Activated naive CD8-positive, alpha-beta T cell treated with anti-CD3 and anti-CD28 coated beads for 36 hours (primary cell): Measurements from ENCODE around the gene MXRA7. TPM values are rescaled to one million over a fixed set of nuclear protein-coding genes. Genes with fewer than 3 reads are reported as not detected.
"Not testable (repeated sequence)": the region's sequence is repeated elsewhere in the genome, so short reads cannot be mapped to it uniquely, and the experiment has no call there.

Experiments
- DNase-seq: peaks from one replicate; pipeline ENCODE4 v3.0.0; 2021
- H3K27ac Mint-ChIP-seq: one replicate; pipeline ENCODE4 v1.8.0; 2022; ENCODE audit warnings: mild to moderate bottlenecking, moderate library complexity, mixed read lengths
- H3K27me3 Mint-ChIP-seq: one replicate; pipeline ENCODE4 v1.8.0; 2022; ENCODE audit warnings: mild to moderate bottlenecking, mixed read lengths
- H3K36me3 Mint-ChIP-seq: one replicate; pipeline ENCODE4 v1.8.0; 2021; ENCODE audit warnings: mild to moderate bottlenecking, mixed read lengths
- H3K4me1 Mint-ChIP-seq: one replicate; pipeline ENCODE4 v1.8.0; 2021; ENCODE audit warnings: mixed read lengths
- H3K4me3 Mint-ChIP-seq: one replicate; pipeline ENCODE4 v1.8.0; 2022; ENCODE audit warnings: mild to moderate bottlenecking, moderate library complexity, mixed read lengths
- H3K9me3 Mint-ChIP-seq: one replicate; pipeline ENCODE4 v1.8.0; 2022; ENCODE audit warnings: mixed read lengths
- total RNA-seq, 2 experiments: library from RNA; stranded (reverse); gene quantifications; one replicate each; pipeline ENCODE4 v1.2.3, GENCODE V29; 2021

Gene MXRA7
- total RNA-seq, 2 experiments from 2014 or later: 13.7 to 14.8 TPM

GRCh38 chr17:76714336-76714735 is 3.6 kb upstream of the MXRA7 start:
- Mint-ChIP-seq H3K27me3 (no peaks in the 10 kb centered on the region), H3K27ac (peak overlapping the region; percentile 98), H3K4me3 (no peak overlapping the region), H3K4me1 (peaks cover 47% of the 10 kb centered on the region), H3K36me3 (peaks cover 35% of the 10 kb centered on the region), H3K9me3 (no peaks in the 10 kb centered on the region)
- DNase-seq: no peak

GRCh38 chr17:76713765-76714164 is 3.0 kb upstream of the MXRA7 start:
- Mint-ChIP-seq H3K36me3 (peaks cover 32% of the 10 kb centered on the region), H3K27me3 (no peaks in the 10 kb centered on the region), H3K27ac (peak overlapping the region; percentile 1), H3K9me3 (no peaks in the 10 kb centered on the region), H3K4me3 (no peak overlapping the region), H3K4me1 (peaks cover 47% of the 10 kb centered on the region)
- no peak for DNase-seq

- not testable (repeated sequence) for H3K27me3 Mint-ChIP-seq, H3K9me3 Mint-ChIP-seq, DNase-seq, H3K4me3 Mint-ChIP-seq, H3K27ac Mint-ChIP-seq
- Mint-ChIP-seq H3K4me1 (peaks cover 48% of the 10 kb centered on the region), H3K36me3 (peaks cover 27% of the 10 kb centered on the region)
Measured at GRCh38 chr17:76712321-76712720, 1.6 kb upstream of the MXRA7 start.

GRCh38 chr17:76709951-76710862 is 558 bp downstream of the MXRA7 start:
- H3K4me3 Mint-ChIP-seq: peak overlapping the region; percentile 69
- H3K36me3 Mint-ChIP-seq: peaks cover 10% of the 10 kb centered on the region
- not testable (repeated sequence) for H3K27me3 Mint-ChIP-seq, H3K9me3 Mint-ChIP-seq, H3K27ac Mint-ChIP-seq
- peak; percentile 31 for DNase-seq
- H3K4me1 Mint-ChIP-seq: peaks cover 29% of the 10 kb centered on the region

- peaks cover 23% of the 10 kb centered on the region for H3K4me1 Mint-ChIP-seq
- H3K36me3 Mint-ChIP-seq: peaks cover 5% of the 10 kb centered on the region
- H3K27me3 Mint-ChIP-seq: no peaks in the 10 kb centered on the region
- no peak for DNase-seq
- H3K4me3 Mint-ChIP-seq: peak overlapping the region; percentile 69
- H3K9me3 Mint-ChIP-seq: no peaks in the 10 kb centered on the region
- H3K27ac Mint-ChIP-seq: no peak overlapping the region
Measured at GRCh38 chr17:76709077-76709950, 1.5 kb downstream of the MXRA7 start.

- Mint-ChIP-seq H3K4me1 (peaks cover 12% of the 10 kb centered on the region), H3K27ac (no peak overlapping the region), H3K9me3 (no peaks in the 10 kb centered on the region), H3K27me3 (no peaks in the 10 kb centered on the region), H3K36me3 (no peaks in the 10 kb centered on the region), H3K4me3 (no peak overlapping the region)
- DNase-seq: no peak
Measured at GRCh38 chr17:76707985-76708807, 2.6 kb downstream of the MXRA7 start.

- no peak for DNase-seq
- Mint-ChIP-seq H3K9me3 (no peaks in the 10 kb centered on the region), H3K4me1 (peaks cover 8% of the 10 kb centered on the region), H3K27ac (no peak overlapping the region), H3K27me3 (no peaks in the 10 kb centered on the region), H3K4me3 (no peak overlapping the region), H3K36me3 (no peaks in the 10 kb centered on the region)
Measured at GRCh38 chr17:76706817-76707216, 3.9 kb downstream of the MXRA7 start.

GRCh38 chr17:76704805-76705204 is 6.0 kb downstream of the MXRA7 start:
- DNase-seq: no peak
- Mint-ChIP-seq H3K27me3 (no peaks in the 10 kb centered on the region), H3K9me3 (no peaks in the 10 kb centered on the region), H3K27ac (no peak overlapping the region), H3K36me3 (no peaks in the 10 kb centered on the region), H3K4me3 (no peak overlapping the region), H3K4me1 (peaks cover 6% of the 10 kb centered on the region)

GRCh38 chr17:76702941-76703637 is 7.7 kb downstream of the MXRA7 start:
- H3K4me1 Mint-ChIP-seq: no peaks in the 10 kb centered on the region
- H3K27me3 Mint-ChIP-seq: no peaks in the 10 kb centered on the region
- DNase-seq: no peak
- H3K4me3 Mint-ChIP-seq: no peak overlapping the region
- no peaks in the 10 kb centered on the region for H3K9me3 Mint-ChIP-seq
- no peak overlapping the region for H3K27ac Mint-ChIP-seq
- no peaks in the 10 kb centered on the region for H3K36me3 Mint-ChIP-seq

GRCh38 chr17:76702076-76702475 is 8.7 kb downstream of the MXRA7 start:
- no peak overlapping the region for H3K4me3 Mint-ChIP-seq
- H3K4me1 Mint-ChIP-seq: no peaks in the 10 kb centered on the region
- H3K27ac Mint-ChIP-seq: no peak overlapping the region
- H3K36me3 Mint-ChIP-seq: no peaks in the 10 kb centered on the region
- no peaks in the 10 kb centered on the region for H3K9me3 Mint-ChIP-seq
- DNase-seq: no peak
- H3K27me3 Mint-ChIP-seq: no peaks in the 10 kb centered on the region

GRCh38 chr17:76701471-76701967 is 9.2 kb downstream of the MXRA7 start:
- no peak overlapping the region for H3K4me3 Mint-ChIP-seq
- H3K9me3 Mint-ChIP-seq: no peaks in the 10 kb centered on the region
- no peaks in the 10 kb centered on the region for H3K27me3 Mint-ChIP-seq
- H3K36me3 Mint-ChIP-seq: no peaks in the 10 kb centered on the region
- no peaks in the 10 kb centered on the region for H3K4me1 Mint-ChIP-seq
- H3K27ac Mint-ChIP-seq: no peak overlapping the region
- no peak for DNase-seq

GRCh38 chr17:76700617-76701470 is 9.9 kb downstream of the MXRA7 start:
- peak overlapping the region; percentile 46 for H3K27ac Mint-ChIP-seq

GRCh38 chr17:76700270-76700616 is 10.5 kb downstream of the MXRA7 start:
- DNase-seq: no peak
- Mint-ChIP-seq H3K27ac (no peak overlapping the region), H3K4me3 (no peak overlapping the region)

More at GRCh38 chr17:76700617-76701470, 9.9 kb downstream of the MXRA7 start:
- Mint-ChIP-seq H3K4me3 (no peak overlapping the region), H3K27me3 (no peaks in the 10 kb centered on the region), H3K9me3 (no peaks in the 10 kb centered on the region), H3K36me3 (no peaks in the 10 kb centered on the region), H3K4me1 (no peaks in the 10 kb centered on the region)
- no peak for DNase-seq

More at GRCh38 chr17:76700270-76700616, 10.5 kb downstream of the MXRA7 start:
- no peaks in the 10 kb centered on the region for H3K4me1 Mint-ChIP-seq
- no peaks in the 10 kb centered on the region for H3K36me3 Mint-ChIP-seq
- no peaks in the 10 kb centered on the region for H3K27me3 Mint-ChIP-seq
- no peaks in the 10 kb centered on the region for H3K9me3 Mint-ChIP-seq
